HG02759 (cell line): Measurements from ENCODE around the gene MOCS3.

Experiments
- ATAC-seq: cut with Tn5 transposase; IDR thresholded peaks from one replicate; pipeline ENCODE4 v1.9.1; 2021; ENCODE audit warnings: mild to moderate bottlenecking, moderate library complexity; ENCODE audit not compliant: unreplicated experiment

The MOCS3 gene, protein sequence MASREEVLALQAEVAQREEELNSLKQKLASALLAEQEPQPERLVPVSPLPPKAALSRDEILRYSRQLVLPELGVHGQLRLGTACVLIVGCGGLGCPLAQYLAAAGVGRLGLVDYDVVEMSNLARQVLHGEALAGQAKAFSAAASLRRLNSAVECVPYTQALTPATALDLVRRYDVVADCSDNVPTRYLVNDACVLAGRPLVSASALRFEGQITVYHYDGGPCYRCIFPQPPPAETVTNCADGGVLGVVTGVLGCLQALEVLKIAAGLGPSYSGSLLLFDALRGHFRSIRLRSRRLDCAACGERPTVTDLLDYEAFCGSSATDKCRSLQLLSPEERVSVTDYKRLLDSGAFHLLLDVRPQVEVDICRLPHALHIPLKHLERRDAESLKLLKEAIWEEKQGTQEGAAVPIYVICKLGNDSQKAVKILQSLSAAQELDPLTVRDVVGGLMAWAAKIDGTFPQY

DNA sequence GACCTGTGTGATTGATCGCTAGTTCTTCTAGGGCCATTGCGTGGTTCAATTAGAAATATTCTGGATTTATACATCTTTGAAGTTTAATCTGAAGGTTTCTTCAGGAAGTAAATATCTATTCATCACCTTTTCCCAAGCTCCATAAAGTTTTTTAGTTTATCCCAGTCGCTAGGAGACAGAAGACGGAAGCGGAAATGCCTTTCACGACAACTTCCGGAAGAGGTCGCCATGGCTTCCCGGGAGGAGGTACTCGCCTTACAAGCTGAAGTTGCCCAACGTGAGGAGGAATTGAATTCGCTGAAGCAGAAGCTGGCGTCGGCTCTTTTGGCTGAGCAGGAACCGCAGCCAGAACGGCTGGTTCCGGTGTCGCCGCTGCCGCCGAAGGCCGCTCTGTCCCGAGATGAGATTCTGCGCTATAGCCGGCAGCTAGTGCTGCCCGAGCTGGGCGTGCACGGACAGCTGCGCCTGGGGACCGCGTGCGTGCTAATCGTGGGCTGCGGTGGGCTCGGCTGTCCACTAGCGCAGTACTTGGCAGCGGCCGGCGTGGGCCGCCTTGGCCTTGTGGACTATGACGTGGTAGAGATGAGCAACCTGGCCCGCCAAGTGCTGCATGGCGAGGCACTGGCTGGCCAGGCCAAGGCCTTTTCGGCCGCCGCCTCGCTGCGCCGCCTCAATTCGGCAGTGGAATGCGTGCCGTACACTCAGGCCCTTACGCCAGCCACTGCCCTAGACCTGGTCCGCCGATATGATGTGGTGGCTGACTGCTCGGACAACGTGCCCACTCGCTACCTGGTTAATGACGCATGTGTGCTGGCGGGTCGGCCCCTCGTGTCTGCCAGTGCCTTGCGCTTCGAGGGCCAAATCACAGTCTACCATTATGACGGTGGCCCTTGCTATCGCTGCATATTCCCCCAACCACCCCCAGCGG, at the start of gene MOCS3:
Gene MOCS3, plus strand, starts transcription at position 204 of the 928 bp plus-strand sequence. Its CDS starts 25 bp downstream, at position 229.
- ATAC-seq: peak; percentile 85

DNA sequence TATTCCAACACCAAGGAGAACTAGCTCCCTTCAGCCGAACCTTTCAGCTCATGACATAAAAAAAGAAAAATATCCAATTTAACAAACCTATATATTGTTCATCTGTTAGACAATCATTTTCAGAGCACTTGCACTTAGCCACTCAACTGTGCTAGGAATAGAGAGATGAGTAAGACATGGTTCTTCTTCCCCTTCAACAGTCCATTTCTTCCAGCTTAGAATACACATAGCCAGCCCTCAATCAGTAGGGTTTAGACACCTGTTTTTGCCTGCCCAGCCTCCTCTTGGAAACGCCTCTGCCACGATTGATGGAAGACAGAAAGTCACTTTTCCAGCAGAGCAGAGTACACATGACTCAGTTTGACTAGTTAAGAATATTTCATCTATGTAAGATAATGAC, 49.2 kb upstream of the MOCS3 start:
- ATAC-seq: no peak

DNA sequence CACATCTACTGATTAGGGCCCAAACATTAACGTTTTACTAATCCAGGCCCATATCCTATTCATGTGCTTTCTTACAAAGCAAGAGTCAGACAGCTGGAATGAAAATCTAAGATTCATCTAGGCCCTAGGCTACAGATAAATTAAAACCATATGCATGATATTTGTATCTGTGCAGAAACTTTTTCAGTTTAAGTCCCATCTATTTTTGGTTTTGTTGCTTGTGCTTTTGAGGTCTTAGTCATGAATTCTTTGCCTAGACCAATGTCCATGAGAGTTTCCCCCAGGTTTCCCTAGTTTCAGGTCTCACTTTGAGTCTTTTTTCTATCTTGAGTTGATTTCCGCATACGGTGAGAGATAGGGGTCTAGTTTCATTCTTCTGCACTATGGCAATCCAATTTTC, 47.6 kb upstream of the MOCS3 start:
- no peak for ATAC-seq

DNA sequence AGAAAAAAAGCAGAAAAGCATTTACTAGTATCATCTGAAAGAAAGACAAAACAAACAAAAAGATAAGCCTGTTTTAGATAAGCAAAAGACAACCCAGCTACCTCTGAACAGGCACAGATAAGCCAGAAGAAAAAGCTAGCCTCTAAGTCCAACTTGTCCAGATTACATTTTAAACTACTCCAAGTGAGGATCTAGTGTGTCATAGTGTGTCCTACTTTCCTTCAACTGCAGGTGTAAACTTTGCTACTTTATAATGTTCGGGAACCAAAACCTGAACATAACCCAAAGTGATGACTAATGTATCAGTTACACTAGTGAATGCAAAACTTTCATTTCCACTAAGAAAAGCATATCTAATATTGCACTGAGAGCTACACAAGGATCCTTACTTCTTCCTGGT, 46.9 kb upstream of the MOCS3 start:
- peak; percentile 52 for ATAC-seq

DNA sequence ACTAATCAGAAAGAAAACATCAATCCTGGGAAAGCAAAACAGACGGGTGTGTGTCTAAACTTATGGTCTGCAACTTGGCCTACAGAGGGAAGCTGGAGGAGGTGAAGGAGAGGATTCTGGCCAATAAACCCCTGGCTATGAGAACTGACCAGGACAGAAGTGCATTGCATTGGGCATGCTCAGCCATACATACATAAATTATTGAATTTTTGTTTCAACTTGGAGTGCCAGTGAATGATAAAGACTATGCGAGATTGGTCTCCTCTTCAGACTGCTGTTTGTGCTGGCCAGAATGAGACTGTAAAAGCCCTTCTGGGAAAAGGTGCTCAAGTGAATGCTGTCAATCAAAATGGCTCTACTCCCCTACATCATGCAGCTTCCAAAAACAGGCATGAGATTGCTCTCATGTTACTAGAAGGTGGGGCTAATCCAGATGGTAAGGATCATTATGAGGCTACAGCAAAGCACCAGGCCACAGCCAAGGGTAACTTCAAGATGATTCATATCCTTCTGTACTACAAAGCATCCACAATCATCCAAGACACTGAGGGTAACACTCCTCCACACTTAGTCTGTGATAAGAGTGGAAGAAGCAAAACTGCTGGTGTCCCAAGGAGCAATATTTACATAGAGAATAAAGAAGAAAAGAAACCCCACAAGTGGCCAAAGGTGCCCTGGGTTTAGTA, 44.8 kb upstream of the MOCS3 start:
- peak; percentile 43 for ATAC-seq

DNA sequence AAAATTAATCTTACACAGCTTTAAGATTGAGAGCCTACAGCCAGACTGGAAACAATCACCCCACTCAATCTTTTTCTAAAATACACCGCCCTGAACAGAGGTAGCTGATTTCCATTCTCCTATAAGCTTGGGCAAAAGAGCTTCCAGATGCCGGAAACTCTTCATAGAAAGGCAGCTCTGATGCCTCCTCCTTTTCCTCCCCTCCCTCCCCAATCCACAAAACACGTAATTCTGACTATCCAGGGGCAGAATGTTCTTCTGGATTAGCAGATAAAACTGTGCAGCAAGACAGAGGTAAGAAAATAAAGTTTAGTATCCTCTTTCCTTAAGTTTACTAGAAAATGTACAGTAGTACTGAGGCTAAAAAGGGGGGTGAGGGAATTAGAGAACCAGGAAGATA, 43.2 kb upstream of the MOCS3 start:
- ATAC-seq: no peak

DNA sequence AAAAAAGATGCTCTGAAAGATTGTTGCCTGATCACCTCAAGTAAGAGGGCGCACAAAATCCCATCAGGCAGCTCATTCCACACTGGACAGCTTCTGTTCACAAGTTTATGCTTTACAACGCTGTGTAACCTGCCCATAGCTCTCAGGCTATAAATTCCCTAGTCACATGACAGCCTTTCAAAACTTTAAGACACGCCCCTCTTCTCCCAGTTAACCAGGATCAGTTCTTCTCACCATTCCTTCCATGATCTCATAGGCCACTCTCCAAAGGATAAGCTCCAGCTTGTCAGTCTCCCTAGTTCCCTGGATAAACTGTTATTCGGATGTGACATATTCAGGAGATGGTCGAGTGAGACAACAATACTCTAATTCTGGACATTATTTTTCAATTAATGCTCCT, 42.4 kb upstream of the MOCS3 start:
- no peak for ATAC-seq

DNA sequence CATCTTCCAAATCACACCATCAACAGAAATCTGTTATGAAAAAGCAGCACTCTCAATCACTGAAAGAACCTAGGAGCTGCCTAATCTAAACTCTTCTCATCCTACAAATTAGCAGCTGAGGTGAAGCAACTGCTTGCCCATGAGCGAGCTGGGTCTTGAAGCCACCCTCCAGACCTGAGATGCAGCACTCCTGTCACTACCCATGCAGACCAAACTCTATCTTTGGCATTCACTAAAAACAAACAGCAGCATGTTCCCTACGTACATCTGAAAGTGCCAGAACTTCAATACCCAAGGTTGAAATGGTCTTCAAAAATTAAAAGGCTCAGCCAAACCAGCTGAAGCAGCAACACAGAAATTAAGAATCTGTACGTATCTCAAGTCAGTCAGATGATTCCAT, 41.7 kb upstream of the MOCS3 start:
- ATAC-seq: no peak

DNA sequence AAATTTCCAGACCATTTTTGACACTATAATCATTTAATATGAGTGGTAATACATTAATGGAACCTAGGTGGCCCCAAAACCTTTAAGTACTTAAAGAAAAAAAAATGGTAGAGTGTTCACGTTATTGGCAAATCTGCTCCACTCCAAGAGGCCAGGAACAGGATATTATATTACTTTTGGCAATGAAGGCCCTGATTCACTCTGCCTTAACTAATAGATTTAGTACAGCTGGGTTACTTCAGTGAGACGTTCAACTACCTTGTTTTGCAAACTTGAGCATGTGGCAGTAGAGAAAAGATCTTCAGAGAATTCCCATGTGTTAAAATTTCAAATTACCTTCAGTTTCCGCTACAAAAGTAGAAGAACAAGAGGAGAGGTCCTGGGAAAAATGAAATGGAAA, 40.2 kb upstream of the MOCS3 start:
- ATAC-seq: no peak

DNA sequence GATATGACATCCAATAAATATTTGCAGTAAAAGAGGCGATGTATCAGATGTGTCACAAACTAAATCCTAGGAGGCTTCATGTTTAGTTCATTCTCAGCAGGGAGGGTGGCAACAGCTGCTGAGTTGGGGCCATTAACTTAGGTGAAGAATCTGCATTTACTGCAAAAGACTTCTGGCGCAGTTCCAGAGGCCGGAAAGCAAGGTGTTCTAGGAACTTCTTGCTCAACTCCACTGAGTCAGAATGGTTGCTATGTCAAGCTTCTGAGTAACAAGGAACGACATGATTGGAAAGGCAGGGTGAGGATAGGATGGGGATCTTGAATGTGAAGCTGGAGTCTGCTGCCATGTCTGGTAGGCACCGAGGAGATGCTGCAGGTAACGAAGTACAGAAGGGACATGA, 39.1 kb upstream of the MOCS3 start:
- no peak for ATAC-seq

DNA sequence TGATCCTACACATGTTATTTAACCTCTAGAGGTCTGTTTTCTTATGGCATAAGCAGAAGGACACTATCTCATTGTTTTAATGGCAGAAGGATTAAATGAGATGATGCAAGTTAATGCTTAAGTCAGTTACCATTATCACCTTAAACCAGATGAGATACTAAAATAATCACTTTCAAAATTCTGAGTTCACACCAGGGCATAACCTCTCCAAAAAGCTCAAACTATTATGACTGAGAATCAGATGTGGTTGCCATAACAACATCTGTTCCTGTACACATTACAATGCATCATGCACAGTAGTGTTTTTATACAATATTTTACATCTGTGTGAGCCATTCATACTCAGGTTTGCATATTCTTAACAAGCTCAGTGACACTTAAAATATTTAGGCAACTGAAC, 37.6 kb upstream of the MOCS3 start:
- no peak for ATAC-seq

DNA sequence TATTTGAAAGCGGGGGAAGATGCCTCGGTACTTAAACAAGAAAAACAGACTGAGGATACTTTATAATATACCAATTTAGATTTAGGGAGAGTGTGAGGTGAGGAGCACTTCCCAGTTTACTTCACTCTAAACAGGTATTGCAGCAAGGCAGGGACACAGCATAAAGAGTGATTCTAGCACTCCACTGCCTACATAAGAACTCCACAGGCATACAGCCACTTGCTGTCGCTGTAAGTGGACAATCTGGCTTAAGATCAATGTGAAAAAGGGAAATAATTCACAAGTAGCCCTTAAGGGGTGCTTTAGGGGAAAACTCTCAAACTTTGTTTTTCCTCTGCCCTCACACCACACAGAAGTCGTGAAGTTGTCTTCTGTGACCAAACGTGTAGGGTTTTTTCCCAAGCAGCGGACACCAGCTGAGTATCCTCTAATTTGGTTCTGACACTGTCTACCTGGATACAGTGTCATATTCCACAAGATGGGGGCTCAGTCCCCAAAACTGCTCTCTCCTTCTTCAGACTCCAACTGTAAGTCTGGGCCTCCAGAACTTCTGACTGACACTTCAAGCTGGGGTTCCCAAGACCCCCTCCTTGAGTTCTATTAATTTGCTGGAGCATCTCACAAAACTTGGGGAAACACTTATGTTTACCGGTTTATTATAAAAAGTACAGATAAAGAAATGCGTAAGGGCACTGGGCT, 36.7 kb upstream of the MOCS3 start:
- no peak for ATAC-seq

DNA sequence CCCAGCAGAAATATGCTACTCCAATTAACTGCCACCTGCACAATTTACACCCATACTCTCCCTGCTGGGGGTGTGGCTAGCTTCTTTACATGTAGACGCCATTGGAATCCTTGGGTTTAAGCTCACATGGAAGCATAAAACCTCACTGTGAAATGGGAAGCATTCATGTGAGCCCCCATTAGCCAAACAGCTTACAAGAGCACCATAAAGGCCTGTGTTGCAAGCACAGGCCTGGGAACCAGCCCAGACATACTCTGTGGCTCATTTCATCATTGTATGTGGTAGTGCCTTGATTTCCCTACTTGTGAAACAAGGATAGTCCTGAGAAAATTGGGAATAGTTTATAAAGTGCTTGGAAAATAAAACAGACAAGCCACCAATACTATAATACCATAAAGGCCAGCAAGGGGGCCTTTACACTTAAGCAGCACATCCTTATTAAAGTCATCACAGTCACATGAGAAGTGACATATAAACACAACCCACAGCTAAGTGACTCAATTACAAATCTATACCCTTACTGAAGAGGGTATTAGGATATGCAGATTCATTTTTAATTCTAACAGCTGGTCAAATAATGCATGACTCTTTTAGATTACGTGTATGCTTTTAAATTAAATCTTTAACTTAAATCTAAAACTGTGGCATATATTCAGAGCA, 34.2 kb upstream of the MOCS3 start:
- no peak for ATAC-seq

DNA sequence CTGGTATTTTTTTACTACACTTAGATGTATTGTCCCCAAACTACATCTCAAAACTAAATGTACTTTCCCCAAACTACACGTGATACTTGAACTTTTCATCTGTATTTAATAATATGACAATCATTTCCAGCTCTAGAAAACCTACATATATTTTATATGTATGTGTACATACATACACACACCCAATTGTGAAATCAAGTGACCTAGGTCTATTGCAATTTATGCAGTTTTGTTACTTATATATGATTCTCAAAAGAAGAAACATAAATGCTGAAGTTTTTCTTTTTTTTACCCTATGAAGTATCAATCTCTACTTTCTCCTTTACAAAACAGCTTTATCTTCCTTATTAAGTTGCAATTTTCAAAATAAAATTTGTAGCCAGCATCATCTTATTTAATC, 32.1 kb upstream of the MOCS3 start:
- no peak for ATAC-seq

DNA sequence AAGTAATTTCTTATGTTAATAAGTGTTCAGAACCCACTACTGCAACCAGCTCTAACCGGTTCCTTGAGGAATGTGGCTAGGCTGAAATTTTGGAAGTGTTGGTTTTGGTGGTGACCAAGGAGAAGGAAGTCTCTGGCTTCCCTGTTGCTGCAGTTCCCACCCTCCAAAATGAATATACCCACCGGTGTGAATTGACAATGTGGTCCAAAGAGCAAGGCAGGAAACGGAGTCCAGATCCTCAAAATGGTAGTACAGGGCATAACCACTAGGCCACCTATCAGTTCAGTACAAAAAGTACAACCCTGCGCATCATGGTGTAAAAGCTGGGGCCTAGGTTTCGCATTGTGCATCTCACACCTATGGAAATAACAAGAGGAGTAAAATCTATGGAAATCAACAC, 30.1 kb upstream of the MOCS3 start:
- no peak for ATAC-seq

DNA sequence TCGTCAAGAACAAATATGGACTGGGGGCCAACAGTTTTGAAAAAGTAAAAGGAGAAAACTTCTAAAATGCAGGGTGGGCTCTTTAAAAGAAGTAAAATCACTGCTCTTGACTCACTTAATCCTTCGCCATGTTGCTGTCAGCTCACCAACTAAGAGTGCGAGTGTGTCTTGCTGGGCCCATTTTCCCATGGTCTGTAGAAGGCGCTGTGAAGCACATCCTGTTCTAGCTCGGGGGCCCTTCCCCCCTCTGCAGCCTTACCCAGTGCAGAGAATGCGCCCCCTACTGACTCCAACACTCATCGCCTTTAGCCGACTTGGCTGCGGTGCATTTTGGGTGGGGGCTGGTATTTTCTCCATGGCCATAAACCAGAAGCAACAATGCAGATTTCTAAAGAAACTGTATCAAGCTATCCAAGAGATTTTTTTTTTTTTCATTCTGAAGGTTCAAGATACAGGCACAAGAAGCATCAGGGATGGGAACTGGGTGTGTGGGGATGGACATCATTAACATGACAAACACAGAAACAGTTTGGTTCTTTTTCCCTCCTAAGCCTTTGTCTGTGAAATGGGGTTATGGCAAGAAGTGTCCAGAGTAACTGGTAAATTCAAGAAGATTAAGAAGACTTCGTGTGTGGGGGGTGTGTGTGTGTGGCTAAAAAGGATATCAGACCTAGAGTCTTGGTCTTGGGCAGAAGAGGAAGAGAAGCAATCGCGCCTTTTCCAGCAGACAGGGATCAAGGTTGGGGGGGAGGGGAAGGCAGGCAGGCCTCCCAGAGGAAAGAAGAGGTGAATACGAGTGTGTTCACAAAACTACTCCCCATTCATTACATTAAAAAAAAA, 29.1 kb upstream of the MOCS3 start:
- peak; percentile 61 for ATAC-seq

DNA sequence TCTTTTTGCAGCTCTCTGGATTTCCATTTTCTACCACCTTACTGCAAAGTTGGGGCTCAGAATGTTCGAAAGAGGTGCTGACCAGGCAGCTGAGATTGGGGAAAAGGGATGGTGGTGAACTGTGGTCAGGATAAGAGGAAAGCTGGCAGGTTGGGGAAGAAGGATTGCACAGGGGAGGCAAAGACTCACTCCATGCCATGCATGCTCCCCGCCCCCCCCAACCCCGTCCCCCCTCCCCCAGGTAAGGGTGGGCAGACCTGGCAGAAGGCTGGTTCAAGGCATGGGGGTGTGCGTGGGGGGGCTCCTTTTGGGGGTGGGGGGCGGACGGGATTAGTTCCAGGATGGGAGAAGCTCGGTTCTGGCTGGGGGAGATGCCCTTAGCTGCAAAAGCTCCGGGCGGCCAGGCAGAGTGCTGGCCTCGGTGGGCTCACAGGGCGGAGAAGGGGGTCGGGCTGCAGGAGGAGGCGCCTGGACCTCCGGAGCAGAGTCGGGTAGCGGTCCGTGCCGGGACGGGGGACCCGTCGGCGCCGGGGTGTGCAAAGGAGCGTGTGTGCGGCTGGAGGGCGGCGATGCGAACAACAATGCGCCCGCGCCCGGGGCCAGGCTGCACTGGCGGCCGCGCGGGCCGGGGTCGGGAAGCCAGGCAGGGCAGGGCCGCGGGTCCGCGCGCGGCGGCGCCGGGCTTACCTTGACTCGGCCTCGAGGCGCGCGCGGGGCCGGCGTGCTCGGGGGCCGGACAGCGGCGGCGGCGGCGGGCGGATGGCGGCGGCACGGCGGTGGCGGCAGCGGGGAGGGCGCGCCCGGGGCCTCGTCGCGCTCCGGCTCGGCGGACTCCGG, 28.3 kb upstream of the MOCS3 start:
- no peak for ATAC-seq

DNA sequence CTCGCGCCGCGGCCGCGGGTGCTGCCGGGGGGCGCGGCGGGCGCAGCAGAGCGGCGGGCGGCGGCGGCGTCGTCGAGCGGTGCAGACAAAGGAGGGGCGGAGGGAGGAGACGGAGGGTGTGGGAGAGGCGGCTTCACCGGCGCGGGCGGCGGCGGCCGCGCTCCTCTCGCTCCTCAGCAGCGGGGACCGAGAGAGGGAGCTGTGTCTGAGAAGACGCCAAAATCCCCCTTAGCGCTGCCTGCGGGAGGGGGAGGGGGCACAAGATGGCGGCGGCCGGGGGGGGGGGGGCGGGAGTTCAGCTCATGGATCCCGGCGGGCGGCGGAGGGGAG, 27.7 kb upstream of the MOCS3 start:
- ATAC-seq: peak; percentile 30
